ENCODE measurements around the gene FGF14.

Gene FGF14

DNA sequence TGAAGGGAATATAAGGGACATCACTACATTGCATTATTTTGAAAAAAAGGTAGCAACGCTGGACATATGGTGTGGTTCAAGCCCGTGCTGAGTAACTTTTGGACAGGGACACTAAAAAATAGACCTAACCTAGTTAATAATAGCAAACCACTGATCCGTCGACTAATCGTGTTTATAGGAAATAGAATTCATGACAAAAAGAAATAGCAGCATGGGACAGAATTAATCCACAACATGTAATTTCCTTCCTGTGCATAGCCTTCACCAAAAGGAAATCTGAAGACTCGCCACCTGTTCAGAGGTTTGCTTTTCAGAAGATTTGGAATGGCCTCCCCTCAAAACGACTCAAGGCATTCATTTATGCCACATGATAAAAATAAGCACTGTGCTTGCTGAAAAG is 128.7 kb downstream of the FGF14 start:
- no peak overlapping the region for H3K27ac ChIP-seq
- no peak overlapping the region for H3K4me3 ChIP-seq
- TF ChIP-seq, protein P1, sequence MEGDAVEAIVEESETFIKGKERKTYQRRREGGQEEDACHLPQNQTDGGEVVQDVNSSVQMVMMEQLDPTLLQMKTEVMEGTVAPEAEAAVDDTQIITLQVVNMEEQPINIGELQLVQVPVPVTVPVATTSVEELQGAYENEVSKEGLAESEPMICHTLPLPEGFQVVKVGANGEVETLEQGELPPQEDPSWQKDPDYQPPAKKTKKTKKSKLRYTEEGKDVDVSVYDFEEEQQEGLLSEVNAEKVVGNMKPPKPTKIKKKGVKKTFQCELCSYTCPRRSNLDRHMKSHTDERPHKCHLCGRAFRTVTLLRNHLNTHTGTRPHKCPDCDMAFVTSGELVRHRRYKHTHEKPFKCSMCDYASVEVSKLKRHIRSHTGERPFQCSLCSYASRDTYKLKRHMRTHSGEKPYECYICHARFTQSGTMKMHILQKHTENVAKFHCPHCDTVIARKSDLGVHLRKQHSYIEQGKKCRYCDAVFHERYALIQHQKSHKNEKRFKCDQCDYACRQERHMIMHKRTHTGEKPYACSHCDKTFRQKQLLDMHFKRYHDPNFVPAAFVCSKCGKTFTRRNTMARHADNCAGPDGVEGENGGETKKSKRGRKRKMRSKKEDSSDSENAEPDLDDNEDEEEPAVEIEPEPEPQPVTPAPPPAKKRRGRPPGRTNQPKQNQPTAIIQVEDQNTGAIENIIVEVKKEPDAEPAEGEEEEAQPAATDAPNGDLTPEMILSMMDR (IDR thresholded peaks at IDR 0.05): no peak
- DNase-seq (ENCODE audit: low spot score): no peak

DNA sequence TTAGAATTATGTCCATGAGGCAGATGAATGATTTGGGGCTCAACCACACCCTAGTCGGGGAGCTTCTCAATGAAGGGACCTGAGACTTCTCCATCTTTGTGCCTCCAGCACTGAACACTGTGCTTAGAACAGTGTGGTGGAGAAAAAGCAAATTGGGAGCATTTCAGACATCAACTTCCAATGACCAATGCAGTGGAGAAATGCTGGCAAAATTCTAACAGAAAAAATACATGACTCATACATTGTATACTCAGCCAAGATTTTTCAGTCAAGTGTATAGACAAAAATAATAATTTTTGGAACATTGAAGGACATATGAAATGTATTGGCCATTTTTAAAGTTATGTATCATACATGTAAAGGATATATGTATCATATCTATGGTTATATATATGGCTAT is 134.7 kb downstream of the FGF14 start:
- no peak overlapping the region for H3K4me3 ChIP-seq
- TF ChIP-seq, protein P1 (IDR thresholded peaks at IDR 0.05): no peak
- H3K27ac ChIP-seq: no peak overlapping the region
- no peak for DNase-seq (ENCODE audit: low spot score)

DNA sequence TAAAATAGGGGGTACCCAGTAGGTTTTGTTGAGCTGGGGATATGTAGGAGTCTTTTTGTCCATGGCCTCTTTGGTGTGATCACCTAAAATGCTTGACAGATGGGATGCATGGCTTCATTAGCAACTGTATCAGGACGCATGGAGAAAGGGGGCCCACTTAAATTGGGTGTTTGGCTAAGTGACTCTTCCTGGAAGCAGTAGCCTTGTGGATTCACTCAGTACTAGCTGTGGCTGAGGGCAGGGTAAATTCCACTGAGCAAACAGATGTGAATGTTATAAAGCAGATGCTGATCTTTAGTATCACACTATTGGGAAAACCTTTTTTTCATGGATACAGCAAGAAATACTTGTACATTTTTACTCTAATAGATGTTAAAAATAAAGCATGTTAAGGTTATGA is 140.0 kb downstream of the FGF14 start:
- no peak for DNase-seq (ENCODE audit: low spot score)
- no peak overlapping the region for H3K27ac ChIP-seq
- TF ChIP-seq, protein P1 (IDR thresholded peaks at IDR 0.05): no peak
- no peak overlapping the region for H3K4me3 ChIP-seq

DNA sequence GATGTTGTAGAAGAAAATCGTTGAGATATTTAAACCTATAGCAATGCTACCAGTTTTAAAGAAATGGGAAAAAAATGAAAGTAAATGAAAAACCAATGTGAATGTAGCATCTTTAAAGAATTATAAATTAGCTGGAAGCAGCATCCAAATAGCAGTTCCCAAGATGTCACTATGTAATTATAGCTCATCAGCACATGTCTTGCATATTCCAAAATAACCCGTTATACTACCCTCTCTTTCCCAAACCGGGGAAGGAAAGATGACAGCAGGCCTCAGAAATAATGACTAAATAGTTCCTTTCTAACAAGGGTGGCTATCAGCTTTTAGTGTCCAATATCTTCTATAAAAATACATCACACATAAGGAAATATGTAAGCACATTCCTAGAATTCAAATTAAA is 140.5 kb downstream of the FGF14 start:
- H3K4me3 ChIP-seq: no peak overlapping the region
- no peak for DNase-seq (ENCODE audit: low spot score)
- TF ChIP-seq, protein P1 (IDR thresholded peaks at IDR 0.05): no peak
- H3K27ac ChIP-seq: no peak overlapping the region

DNA sequence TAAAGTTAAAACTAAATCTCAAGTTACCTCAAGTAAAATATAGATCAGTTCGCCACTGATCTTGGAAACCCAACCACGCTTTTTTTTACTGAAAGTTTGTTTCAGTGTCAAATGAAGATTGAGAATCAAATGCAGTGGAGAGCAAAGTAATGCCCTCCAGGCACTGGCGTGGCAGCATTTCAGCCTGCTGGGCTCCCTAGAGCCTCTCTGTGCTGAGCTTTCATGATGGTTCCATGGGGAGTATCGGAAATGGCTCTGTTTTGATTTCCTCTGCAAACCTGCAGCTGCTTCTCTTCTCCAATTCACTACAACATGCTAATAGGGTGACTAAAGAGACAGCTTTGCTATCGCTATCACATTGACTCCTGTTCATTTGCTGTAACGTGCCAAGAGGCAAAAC is 141.6 kb downstream of the FGF14 start:
- no peak for DNase-seq (ENCODE audit: low spot score)
- Histone ChIP-seq H3K4me3 (no peak overlapping the region), H3K27ac (no peak overlapping the region)
- TF ChIP-seq, protein P1 (IDR thresholded peaks at IDR 0.05): no peak

DNA sequence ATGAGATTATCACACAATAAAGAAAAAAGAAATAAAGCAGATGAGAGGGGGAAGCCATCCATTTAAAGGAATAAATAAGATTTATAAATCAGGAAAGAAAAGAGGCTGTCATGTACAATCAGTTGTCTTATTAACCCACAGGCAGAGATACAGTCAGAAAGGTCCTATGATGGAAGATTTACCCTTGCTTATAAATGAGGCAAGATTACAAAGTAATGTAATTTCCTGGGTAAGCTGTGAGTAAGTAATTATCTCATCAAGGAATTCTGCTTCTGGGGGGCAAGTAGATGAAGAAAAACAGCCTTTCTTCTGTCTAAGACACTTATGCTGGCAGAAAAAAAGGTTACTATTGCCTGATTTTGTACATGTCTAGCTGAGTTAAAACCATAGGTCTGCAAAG is 146.4 kb downstream of the FGF14 start:
- no peak for DNase-seq (ENCODE audit: low spot score)
- H3K4me3 ChIP-seq: no peak overlapping the region
- TF ChIP-seq, protein P1 (IDR thresholded peaks at IDR 0.05): no peak
- no peak overlapping the region for H3K27ac ChIP-seq

DNA sequence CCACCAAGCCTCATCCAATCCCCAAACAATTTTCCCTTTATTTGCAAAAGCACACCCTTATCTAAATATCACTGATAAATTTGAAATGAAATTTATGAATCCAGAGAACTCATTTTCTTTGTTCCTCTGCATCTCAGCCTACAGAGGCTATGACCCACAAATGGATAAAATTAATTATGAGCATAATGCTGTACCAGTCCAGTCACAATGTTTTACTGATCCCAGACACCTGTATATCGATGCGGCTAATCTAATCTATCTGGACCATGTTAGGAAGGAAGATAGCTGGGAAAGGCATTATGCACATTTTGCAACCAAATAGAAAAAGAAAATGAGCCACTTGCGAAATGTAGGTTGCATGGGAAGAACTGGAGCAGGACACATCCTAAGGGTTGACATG is 150.0 kb downstream of the FGF14 start:
- no peak for DNase-seq (ENCODE audit: low spot score)
- Histone ChIP-seq H3K4me3 (no peak overlapping the region), H3K27ac (no peak overlapping the region)
- TF ChIP-seq, protein P1 (IDR thresholded peaks at IDR 0.05): no peak

Measured in coronary artery (tissue), 2 donors.